HG03342 (cell line): ENCODE measurements around the gene MAP9.
A peak's percentile ranks its signal among the peaks of the same experiment; 100 is the strongest.
"Not testable (repeated sequence)": the region's sequence is repeated elsewhere in the genome, so short reads cannot be mapped to it uniquely, and the experiment has no call there.

Experiments used
- ATAC-seq: cut with Tn5 transposase; IDR thresholded peaks from one replicate; pipeline ENCODE4 v1.9.1; 2021; ENCODE audit warnings: mild to moderate bottlenecking, moderate library complexity; ENCODE audit not compliant: unreplicated experiment

Gene MAP9

DNA sequence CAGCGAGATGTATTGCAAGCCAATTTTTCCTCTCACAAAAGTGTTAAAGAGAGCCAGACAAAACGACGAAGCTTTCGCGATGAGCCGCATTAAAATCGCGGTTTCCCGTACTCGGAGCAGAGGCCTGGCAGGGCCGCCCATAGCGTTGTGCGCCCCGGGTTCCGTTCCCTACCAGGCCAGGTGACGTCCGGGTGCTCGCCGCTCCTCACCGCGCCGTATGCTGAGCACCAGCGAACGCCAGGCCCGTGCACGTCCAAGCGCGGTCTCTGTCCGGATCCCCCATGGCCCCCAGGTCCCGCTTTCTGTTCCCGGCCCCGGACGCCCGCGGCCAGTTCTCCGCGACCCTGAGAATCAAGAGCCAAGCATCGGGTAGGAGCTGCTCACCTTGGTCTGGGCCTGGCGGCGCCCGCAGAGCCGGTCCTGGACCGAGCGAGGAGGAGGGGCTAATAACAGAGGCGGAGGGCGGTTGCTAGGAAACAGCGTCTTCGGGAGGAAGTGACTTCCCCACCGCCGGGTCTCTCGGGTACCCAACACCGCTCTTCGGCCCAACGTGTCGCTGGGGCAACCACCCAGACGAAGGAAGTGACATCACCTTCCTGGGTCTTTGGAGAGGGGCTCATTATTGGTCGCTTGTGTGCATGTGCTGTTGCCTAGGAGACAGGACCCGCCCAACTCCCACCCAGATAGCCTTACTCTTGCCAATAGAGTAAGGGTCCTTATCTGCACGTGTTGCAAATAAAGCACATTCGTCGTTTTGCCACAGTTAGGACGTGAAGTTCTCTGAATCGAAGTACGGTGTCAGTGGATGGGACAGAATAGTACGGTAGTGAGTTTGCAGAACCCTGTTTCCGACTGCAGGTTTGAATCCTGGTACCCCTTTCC lies at the start of gene MAP9:
Gene MAP9, minus strand, starts transcription at position 579 of the 882 bp plus-strand sequence. CDS start 1,115 bp downstream, outside the sequence.
- peak; percentile 99 for ATAC-seq

DNA sequence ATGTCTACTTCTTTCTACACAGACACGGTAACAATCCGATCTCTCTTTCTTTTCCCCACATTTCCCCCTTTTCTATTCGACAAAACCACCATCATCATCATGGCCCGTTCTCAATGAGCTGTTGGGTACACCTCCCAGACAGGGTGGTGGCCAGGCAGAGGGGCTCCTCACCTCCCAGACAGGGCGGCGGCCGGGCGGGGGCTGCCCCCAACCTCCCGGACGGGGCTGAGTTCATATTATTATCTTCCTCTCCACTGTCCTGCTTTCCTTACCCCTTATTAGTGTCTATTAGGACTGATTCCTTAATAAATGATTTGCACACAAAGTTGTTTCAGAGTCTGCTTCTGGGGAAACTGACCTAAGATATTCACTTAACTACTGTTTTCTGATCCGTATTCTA lies 48.0 kb upstream of the MAP9 start:
- not testable (repeated sequence) for ATAC-seq

DNA sequence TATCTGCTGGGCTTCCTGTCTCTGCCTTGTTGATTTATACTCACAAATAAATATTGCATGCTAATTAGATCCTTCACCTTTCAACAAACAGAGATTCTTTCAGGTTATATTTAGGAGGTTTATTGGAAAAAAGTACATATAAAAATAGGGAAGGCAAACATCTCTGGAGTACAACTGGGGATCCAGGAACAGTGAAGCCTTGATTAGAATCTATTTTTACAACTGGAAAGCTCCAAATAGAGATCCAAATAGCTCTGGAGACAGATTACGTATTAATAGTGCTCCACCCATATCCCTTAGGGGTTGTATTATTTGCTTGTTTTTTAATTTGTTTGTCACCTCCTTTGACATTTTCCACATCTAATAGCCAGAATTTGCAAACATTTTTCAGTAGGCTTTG lies 46.9 kb upstream of the MAP9 start:
- ATAC-seq = no peak

DNA sequence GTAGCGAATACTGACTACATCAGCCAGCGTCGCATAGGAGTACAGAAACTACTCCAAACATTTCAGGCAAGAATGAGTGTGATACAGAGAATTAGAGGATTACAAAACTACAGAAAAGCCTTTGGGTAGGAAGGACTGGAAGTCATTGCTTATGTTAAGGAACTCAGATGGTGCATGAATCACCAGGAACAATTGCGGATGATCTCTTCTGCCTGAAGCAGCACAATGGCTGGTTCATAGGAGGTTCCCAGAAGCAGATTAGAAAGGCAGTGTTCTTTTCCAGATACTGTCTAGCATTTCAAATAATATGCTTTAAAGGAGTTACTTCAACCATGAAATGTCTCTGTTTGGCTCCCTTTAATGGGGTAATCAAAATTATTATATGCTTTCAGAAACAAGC lies 42.5 kb upstream of the MAP9 start:
- no peak for ATAC-seq

DNA sequence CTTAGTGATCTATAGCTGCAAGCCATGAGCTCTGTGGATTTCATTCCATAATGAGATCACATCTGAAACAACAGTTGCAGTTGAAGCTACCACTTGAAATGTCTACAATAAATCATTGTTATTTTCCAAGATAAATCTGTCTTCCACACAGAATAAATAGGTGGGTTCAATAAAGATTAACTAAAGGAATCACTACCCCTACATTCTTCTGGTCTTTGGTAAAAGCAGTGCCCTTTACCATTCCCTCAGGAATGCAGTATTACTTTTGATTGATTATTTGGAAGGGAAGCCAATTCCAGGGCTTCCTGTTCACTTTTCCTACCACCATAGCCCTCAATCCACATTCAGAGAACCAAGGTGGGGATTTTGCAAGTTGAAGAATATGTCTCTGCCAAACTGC lies 38.9 kb upstream of the MAP9 start:
- no peak for ATAC-seq

DNA sequence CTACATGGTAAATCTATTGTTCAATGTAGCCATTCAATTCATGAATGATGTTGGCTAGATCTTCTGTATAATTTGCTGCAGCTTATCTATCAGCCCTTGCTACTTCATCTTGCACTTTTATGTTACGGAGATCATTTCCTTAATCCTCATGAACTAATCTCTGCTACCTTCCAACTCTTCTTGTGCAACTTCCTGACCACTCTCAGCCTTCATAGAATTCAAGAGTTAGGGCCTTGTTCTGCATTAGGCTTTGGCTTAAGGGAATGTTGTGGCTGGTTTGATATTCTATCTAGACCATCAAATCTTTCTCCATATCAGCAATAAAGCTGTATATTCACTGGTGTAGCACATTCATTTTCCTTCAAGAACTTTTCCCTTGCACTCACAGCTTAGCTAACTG lies 36.7 kb upstream of the MAP9 start:
- no peak for ATAC-seq

DNA sequence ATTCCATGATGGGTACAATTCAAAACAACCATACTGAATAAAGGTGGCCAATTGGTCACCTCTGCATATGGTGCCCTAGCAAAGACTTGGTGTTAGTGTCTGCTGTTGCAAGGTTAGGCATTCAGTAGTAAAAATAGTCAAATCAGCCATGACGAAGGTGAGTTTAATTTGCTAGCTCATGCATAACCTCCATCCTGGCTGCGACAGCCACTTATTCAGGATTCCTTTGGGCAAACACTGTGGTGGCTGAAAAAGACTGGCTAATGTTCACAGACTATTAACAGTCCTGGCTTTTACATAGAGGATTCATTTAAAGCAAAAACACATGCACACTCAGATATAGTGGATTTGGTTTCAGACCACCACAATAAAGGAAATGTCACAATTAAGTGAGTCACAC lies 34.8 kb upstream of the MAP9 start:
- no peak for ATAC-seq

DNA sequence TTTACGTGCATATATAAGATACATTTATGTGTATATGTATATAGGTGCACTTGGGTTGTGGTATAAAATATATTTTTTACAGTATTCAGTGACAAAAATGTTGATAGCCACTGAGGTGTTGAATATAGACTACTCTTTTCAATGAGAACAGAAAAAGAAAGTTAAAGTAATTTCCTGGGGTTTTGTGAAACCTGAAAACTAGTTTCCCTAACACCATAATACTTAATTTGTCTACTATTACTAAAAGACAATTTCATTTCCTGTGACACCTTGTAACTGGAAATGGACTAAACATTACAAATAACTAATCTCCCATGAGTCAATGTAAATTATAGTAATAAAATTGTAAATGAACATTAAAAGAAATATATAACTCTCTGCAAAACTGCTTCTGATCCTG lies 32.0 kb upstream of the MAP9 start:
- no peak for ATAC-seq

DNA sequence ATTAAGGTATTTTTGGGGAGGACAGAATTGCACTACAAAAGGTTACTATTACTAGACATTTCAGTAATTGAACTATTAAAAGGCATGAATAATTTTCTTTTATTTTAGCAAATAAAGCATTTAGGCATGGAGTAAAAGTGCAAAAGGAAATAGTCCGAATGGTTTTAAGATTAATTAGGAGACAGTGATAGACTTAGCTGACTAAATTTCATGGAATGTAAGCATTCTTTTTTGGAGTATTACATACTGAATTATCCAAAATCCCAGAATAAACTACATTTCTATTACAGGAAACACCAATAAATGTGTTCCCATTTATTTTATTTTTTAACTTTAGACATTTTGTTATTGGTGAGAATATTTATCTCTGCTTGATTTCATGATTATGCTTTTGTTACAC lies 30.7 kb upstream of the MAP9 start:
- no peak for ATAC-seq

DNA sequence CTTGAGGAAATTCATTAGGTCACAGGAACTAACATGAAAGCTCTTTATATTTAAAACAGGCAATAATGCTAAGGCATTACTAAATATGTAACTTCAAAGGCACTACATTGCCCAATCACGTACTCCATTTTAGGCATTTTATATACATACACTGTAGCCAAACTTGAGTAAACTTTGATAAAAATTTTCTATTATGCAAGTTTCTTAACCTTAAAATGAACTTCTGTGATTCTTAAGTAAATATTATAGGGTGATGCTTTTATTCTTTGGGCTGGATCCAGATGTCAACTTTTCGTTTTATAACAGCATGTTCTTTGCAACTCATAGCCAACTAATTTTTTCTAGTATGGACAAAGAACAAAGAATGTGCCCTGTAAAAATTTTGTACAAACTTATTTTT lies 28.3 kb upstream of the MAP9 start:
- no peak for ATAC-seq

DNA sequence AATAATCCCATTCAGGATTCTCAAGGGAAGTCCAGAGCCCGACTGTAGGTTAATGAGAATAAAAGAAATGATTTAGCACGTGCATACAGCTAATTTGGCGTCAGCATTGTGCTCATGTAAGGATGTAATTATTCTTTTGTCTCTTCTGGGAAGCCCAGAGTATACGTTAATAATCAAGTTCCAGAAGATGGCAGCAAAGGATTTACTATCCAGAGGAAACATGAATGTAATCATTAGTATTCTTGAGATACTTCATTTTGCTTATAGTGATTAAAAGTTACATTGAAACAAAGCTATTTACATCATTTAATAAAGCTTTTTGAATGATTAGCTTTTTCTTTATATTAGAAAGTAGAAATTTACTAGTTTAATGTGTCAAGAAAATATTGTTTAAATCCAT lies 27.1 kb upstream of the MAP9 start:
- ATAC-seq = no peak

DNA sequence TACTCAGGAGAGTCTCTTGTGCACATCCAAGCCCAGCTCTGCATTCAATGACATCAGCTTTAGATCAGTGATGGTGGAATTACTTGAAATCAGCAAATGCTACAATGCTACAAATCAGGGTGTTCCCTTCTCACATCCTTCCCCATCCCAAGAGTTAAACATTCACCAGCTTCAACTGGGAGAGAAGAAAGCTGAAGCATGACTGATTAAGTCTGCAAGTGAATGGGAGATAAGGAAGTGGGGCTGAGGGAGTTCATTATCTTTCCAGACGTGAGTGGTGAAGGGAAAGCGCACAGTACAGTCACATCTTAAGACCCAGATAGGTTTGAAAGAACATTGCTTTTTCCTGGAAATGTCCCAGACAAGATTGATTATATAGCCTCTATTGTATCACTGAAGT lies 26.2 kb upstream of the MAP9 start:
- no peak for ATAC-seq

DNA sequence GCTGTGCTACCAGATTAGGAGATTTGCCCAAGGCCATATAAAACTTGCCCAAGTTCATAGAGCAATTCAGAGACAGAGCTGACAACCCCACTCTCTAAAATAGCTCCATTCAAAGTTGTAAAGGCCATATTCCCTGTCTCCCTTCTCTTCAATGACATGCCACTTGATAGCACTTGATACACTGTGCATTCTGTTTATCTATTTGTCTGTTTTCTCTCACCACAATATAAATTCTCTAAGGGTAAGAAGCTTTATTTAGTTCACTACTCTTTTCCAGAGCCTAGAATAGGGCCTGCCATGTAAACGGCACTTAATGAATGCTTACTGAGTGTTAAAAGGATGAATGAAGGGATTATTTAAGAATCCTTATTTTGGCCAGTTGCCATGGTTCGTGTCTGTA lies 24.1 kb upstream of the MAP9 start:
- no peak for ATAC-seq

DNA sequence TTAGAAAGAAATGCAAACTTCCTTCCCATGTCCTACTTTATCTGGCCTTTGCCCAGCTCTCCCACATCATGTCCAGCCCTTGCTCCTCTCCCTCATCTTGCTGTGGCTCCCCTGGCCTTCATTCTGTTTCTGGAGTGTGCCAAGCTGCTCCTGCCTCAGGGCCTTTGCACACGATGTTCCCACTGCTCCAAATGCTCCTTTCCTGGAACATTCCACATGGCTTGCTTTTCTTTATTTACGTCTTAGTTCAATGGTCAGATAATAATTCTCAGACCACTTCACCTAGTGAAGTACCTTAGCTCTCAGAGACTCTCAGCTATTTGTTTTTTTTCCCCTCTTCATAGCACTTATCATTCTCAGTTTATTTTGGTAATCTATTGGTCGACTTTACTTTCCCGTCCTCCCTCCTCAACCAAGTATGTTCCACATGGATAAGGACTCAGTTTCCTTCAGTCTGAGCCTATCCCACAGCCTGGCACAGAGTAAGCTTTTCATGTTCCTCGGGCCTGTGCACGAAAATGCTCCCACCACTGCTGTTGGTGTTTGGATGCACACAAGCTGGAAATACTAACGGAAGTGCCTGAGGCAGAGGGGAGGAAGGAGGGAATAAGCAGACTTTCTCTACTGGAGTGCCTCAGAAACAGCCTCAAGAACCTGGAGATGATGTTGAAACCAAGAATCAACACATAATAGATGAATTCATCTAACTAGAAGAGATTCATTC lies 23.4 kb upstream of the MAP9 start:
- no peak for ATAC-seq

DNA sequence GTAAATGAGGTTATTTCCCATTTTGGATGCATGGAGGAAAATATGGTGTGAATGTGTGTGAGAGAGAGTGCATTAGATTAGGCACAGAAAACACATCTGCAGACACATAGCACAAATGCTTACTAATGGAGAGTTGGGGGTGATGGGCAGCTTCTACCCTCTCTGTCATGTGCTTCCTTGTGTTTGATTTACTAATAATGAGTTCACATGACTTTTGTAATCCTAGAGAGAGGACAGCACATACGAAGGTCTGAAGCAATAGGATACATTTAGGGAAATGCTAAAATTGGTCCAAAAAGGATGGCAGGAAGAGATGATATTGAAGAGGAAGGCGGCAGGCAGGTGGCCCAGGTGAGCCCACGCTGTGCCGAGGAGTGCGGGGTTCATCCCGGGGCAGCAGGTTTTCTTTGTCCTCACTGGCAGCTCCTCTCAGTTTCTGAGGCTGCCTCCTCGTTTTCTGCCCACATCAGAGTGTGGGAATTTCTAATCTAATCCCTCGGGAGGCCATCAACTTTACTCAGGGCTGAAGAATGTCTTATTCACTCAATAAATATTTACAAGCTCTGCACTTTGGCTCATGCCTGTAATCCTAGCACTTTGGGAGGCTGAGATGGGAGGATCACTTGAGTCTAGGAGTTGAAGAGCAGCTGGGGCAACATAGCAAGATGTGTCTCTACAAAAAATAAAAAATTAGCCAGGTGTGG lies 15.9 kb upstream of the MAP9 start:
- ATAC-seq = no peak

DNA sequence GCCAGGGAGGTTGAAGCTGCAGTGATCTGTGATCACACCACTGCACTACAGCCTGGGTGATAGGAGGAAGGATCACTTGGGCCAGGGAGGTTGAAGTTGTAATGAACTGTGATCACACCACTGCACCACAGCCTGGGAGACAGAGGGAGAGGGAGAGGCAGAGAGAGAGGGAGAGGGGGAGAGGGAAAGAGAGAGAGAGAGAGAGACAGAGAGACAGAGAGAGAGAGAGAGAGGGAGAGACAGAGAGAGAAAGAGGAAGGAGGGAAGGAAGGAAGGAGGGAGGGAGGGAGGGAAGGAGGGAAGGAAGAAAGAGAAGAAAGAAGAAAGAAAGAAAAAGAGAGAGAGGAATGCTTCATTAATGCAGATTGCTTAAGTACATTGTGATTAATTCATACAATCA lies 15.2 kb upstream of the MAP9 start:
- ATAC-seq = no peak

DNA sequence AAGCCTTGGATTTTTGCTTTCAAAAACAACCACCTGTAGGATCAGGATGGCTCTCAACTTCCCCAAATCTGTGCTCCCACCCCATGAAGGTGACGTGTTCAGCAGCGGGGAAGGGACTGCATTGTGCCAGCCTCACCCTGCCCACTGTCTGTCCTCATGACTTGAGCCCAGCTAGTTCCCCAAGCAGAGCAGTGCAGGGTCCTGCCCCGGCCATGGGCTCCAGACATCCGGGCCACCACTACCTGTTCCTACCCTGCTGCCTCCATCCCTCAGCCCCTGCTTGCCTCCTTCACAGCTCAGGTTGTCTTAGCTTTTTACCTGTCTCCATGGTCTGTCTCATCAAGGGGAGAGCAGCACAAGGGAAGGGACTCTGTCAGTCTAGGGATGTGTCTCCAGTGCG lies 11.4 kb upstream of the MAP9 start:
- no peak for ATAC-seq

DNA sequence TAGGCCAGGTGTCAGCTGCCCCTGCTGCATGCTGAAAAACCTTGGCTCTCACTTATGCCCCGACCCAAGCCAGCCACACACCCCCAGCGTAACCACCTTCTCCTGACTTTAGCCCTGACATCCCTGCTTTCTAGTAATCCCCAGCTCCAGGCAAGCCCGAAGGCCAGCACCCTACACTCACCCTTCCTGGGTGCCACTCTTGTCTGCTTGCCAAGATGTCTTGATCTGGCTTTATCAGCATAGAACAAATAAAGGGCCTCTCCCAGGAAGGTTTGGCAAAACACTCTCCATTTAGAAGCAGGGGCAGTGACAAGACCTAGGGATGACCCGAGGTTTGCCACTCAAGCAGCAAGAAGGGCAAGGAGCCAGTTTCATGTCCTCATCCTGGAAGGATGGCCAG lies 6.8 kb upstream of the MAP9 start:
- ATAC-seq = no peak

DNA sequence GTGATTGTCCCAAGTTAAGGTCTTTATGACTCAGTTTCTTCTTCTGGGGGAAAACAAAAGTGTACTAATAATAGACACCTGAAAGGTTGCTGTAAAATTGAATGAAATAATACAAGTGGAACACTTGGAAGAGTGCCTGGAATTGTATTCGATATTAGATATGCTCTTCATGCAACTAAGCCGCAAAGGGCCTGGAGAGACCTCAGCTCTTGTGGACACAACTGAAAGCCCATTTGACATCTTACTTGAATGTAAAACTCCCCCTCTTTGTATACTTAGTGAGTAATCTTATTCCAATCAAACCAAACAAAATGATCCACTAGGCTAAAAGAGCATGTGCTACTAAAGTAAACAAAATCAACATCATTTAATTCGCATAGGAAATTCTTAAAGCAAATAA lies 511 bp upstream of the MAP9 start:
- ATAC-seq = no peak

DNA sequence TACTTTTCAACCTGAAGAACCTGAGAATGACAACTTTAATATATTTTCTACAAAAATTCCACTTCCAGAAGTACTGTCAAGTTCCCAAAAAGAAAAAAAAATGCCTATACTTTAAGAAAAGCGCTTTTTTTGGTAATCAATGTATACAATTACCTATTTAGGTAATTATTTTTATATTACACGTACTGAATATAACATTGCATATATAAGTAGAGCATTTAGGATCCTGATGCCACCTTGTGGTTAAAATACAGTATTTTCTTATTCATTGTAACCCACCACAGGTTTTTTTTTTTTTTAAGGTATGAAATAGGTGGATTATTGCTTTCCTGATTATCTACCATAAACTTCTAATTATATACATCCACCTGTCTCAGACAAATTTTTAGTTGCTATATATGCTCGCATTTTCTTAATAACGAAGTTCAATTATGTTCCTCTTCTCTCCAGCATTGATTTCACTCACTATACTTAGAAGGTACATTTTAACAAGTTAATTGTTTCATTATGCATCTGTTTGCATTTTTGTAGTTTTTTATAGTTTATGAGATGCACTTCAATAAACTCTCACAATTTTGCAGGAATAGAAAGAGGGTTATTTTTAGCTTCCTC lies 5.2 kb downstream of the MAP9 start:
- peak; percentile 29 for ATAC-seq

DNA sequence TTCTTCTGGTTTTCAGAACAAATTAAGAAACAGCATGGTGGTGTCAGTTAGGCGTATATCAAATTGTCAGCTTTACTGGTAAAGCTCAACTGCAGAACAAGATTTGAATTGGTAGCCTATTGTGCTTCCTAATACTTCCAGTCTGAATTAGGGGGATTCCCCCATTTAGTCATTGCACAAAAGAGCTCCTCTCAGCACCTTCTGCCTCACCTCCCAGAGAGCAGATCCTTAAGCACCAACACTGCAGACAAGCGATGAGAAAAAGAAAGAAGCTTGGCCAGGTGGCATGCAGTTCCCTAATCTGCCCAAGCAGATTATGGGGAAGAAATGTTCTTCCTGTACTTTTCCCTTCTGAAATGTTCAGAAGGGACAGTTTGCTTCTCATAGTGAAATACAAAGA lies 9.2 kb downstream of the MAP9 start:
- peak; percentile 63 for ATAC-seq
